ENCODE data around the gene EDAR. TPM values are rescaled to one million over a fixed set of nuclear protein-coding genes. Genes with fewer than 3 reads are reported as not detected.

The EDAR gene
- polyA plus RNA-seq, 3 donors from 2014 or later, result not detected

DNA sequence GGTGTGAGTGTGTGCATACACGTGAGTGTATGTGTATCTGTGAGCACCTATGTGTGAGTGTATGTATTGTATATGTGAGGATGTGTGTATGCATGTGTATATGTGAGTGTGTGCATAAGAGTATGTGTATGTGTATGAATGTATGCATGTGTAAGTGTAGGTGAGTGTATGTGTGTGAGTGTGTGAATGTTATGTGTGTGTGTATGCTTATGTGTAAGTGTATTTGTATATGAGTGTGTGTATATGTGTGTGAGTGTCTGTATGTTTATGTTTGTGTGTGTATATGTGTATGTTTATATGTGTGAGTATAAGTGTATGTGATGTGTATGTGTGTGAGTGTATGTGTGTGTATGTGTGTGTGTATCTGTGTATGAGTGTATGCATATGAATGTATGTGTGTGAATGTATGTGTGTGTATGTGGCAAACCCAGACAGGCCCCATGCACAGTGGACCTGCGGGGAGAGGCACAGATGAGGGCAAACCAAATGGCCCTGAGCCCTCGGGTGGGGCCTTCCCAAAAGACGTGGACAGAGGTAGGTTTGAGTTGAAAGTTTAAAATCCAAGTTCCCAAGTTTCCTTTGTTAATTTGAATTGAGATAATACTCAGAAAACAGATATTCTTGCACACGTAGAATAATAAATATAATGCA is 51.5 kb downstream of the EDAR start:
- Mint-ChIP-seq H3K9me3 (no peaks in the 10 kb centered on the region), H3K4me1 (no peaks in the 10 kb centered on the region), H3K27me3 (ENCODE audit: low read depth in 3 of 3) (peaks cover 2 to 3% (median 3%) of the 10 kb centered on the region in 3 donors), H3K4me3 (no peak overlapping the region), H3K36me3 (no peaks in the 10 kb centered on the region), H3K27ac (no peak overlapping the region)
- DNase-seq, result no peak

DNA sequence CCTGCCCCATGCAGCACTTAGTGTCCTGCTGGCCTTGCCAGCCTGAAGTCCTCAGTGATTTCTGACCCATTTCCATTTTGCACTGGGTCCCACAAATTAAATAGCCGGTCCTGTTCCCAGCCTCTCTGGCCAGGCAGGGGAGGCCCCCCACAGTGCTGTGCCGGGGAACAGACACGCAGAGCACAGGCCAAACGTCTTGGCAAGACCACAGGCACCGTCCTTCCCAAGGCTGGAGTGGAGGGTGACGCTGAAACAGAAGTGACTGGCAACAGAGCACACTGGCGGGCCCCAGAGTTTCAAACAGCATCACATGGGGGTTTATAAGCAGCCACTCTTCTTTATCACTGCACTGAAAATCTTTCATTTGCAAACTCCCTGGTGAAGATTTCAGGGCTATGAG is 52.2 kb downstream of the EDAR start:
- H3K4me1 Mint-ChIP-seq, result no peaks in the 10 kb centered on the region

DNA sequence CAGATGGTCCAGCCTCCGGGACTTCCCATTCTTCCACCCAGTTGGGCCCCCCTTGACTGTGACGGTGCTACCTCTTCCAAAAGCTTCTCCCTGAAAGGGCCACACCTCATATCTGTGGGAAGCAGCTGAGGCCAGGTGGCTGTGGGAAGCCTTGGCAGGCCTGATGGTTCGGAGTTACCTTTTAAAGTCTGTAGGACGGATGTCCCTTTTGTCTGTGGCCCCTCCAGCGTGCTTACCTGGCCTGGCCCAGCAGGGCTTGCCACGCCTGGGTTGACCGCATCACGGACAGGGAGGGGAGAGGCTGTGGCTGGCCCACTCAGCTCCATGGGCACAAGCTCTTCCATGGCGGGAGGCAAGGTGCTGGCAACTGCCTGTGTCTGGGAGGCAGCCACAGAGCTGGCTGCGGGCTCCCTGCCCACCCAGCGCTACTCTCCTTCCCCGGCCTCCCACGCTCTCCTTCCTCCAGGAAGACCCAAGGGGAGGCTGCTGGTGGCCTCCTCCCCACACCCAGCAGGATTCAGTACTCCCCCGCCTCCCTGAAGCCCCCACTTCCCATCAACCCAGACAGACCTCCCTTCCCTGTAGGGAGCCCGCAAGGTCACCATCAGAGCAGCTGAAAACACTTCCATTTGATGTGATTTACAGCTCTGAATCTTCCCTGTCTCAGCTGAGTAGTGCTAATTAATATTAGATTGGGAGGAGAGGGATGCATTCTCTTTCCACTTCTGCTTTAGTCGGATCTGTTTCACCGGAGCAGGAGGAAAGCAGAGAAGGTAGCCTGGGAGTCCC is 52.8 kb downstream of the EDAR start:
- Mint-ChIP-seq H3K27ac (no peak overlapping the region), H3K9me3 (no peaks in the 10 kb centered on the region), H3K4me3 (no peak overlapping the region), H3K27me3 (ENCODE audit: low read depth in 3 of 3) (peaks cover 2 to 6% (median 3%) of the 10 kb centered on the region in 3 donors), H3K36me3 (no peaks in the 10 kb centered on the region), H3K4me1 (no peaks in the 10 kb centered on the region)
- no peak for DNase-seq

More for the DNA sequence above, 52.2 kb downstream of the EDAR start:
- Mint-ChIP-seq H3K27me3 (ENCODE audit: low read depth in 3 of 3) (peaks cover 2 to 6% (median 3%) of the 10 kb centered on the region in 3 donors), H3K4me3 (no peak overlapping the region), H3K9me3 (no peaks in the 10 kb centered on the region), H3K36me3 (no peaks in the 10 kb centered on the region), H3K27ac (no peak overlapping the region)
- DNase-seq, result no peak

DNA sequence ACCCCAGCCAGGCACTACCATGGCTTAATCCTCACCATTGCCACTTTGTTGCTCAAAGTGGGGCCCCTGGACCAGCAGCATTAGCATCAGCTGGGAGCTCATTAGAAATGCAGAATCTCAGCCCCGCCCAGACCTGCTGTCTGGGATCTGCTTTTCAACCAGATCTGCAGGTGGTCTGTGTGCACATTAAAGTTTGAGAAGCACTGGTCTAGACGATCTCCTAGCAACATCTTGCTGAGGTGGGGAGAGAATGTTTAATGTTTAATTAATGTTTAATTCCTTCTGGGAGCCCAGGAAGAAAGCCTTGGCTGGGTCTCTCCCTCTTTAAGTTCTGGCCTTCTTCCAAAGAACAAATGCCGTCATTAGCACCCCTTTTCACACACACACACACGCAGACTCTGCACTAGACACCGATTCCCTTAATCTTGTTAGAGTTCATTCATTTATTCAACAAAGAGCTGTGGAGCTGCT is 53.7 kb downstream of the EDAR start:
- Mint-ChIP-seq H3K9me3 (no peaks in the 10 kb centered on the region), H3K4me3 (no peak overlapping the region), H3K36me3 (no peaks in the 10 kb centered on the region), H3K4me1 (no peaks in the 10 kb centered on the region), H3K27ac (no peak overlapping the region), H3K27me3 (ENCODE audit: low read depth in 3 of 3) (peaks cover 2 to 6% (median 3%) of the 10 kb centered on the region in 3 donors)
- DNase-seq, result no peak

DNA sequence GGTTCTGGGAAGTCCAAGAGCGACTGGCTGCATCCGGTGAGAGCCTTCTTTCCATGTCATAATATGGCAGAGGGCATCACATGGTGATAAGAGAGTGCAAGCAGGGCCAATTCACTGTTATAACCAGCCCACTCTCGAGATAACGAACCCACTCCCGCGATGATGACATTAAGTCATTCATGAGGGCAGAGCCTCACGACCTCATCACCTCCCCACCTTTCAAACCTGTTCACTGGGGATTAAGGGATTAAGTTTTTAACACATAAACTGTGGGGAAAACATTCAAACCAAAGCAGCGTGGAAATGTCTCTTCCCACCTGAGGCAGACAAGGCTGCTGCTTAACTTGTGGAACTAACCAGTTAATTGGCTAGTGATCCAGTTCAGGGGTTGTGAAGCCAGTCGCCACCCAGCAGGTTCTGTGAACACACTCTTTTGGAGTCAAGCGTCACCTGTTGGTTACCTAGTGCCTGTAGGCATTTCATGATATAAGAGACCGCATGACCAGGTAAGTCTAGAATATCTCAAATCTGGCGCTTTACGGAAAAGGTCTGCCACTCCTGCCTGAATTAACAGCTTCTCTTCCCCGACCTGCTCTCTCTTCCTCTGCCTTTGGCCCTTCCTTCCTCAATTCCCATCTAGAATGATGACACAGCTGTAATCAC is 54.3 kb downstream of the EDAR start:
- H3K36me3 Mint-ChIP-seq, result no peaks in the 10 kb centered on the region
- H3K4me1 Mint-ChIP-seq, result no peaks in the 10 kb centered on the region
- no peak overlapping the region for H3K27ac Mint-ChIP-seq
- H3K4me3 Mint-ChIP-seq, result no peak overlapping the region
- peaks cover 2 to 6% (median 3%) of the 10 kb centered on the region in 3 donors for H3K27me3 Mint-ChIP-seq (ENCODE audit: low read depth in 3 of 3)
- no peak for DNase-seq
- H3K9me3 Mint-ChIP-seq, result no peaks in the 10 kb centered on the region

DNA sequence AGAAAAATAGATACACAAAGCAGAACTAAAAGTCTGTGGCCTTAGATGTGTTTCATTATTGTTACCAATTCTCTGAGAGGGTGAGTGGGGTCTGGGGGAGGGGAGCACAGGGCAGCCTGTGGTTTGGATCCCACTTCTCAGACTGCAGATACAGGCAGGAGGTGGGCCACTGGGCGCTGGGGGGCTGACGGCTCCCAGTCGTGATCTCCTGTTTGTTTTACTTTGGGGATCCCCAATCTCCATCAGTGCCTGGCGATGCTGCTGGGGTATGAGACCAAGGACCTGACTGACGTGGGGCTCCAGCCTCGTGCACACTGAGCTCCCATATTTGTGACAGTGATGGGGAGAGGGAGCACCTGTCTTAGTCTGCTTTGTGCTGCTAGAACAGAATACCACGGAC is 54.9 kb downstream of the EDAR start:
- Mint-ChIP-seq H3K36me3 (no peaks in the 10 kb centered on the region), H3K27me3 (ENCODE audit: low read depth in 3 of 3) (peaks cover 0 to 4% (median 3%) of the 10 kb centered on the region in 3 donors), H3K27ac (no peak overlapping the region), H3K4me3 (no peak overlapping the region), H3K4me1 (no peaks in the 10 kb centered on the region), H3K9me3 (no peaks in the 10 kb centered on the region)
- DNase-seq, result no peak

DNA sequence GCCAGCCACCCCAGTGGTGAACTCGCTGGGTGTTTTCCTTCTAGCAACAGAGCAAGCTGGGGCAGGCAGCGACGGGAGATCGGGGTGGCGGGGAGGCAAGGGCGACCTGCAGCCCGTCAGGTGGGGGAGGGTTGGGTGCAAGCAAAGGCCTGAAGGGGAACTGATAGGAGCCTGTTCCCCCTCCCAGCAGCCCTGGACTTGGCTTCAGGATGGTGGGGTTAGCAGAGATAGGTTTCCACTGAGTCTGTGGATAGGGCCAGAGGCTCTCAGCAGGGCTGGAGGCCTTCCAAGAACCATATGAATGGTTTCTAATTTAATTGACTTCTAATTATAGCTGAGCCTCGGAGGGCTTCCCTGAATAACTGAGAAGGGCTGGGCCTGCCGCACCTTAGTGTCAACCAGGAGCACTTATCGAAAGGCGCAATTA is 55.3 kb downstream of the EDAR start:
- no peaks in the 10 kb centered on the region for H3K4me1 Mint-ChIP-seq
- peaks cover 0 to 4% (median 3%) of the 10 kb centered on the region in 3 donors for H3K27me3 Mint-ChIP-seq (ENCODE audit: low read depth in 3 of 3)
- no peaks in the 10 kb centered on the region for H3K36me3 Mint-ChIP-seq
- H3K27ac Mint-ChIP-seq, result no peak overlapping the region
- no peak for DNase-seq
- H3K9me3 Mint-ChIP-seq, result no peaks in the 10 kb centered on the region
- no peak overlapping the region for H3K4me3 Mint-ChIP-seq

DNA sequence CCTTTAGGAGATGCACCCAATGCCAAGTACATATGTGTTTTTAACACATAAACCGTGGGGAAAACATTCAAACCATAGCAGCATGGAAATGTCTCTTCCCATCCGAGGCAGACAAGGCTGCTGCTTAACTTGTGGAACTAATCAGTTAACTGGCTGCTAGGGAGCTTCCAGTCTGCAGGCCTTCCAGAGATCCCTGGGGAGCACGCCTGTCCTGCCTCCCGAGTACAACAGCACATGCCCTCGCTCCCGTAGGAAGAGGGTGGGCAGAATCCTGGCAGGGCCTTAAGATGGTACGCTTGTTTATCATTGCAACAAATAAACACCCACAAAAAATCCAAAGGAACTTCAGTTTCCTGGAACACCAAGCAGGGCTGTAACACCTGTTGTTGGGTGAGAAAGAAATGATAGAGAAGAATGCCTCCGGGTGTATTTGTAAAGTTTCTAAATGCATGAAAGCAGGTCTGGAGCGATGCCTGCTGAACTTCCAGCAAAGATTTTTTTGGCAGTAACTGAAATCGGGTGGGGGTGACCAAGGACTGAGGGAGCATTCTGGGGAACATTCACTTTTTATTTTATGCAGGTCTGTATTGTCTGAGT is 56.2 kb downstream of the EDAR start:
- H3K27me3 Mint-ChIP-seq (ENCODE audit: low read depth in 3 of 3), result peaks cover 0 to 4% (median 3%) of the 10 kb centered on the region in 3 donors
- no peak overlapping the region for H3K27ac Mint-ChIP-seq
- H3K9me3 Mint-ChIP-seq, result no peaks in the 10 kb centered on the region
- no peak overlapping the region for H3K4me3 Mint-ChIP-seq
- H3K4me1 Mint-ChIP-seq, result no peaks in the 10 kb centered on the region
- DNase-seq, result no peak
- H3K36me3 Mint-ChIP-seq, result no peaks in the 10 kb centered on the region

DNA sequence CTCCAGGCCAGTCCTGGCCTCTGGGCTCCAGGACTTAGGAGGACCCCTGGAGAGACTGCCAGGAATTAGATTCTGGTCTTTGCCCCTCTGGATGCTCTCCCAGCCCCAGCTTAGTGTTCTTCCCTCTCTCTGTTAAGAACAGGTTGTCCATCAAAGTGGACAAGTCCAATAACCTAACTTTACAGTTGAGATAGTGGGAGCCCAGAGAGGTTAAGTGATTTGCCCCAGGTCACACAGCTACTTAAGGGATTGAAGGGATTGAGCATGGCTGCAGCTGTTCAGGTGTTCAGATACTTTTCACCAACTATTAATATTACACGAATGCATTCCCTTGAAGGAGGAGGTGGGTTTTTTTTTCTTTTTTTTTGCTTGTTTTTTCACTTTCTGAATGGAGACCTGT is 57.6 kb downstream of the EDAR start:
- peaks cover 0 to 6% (median 4%) of the 10 kb centered on the region in 3 donors for H3K27me3 Mint-ChIP-seq (ENCODE audit: low read depth in 3 of 3)
- no peak overlapping the region for H3K4me3 Mint-ChIP-seq
- H3K36me3 Mint-ChIP-seq, result no peaks in the 10 kb centered on the region
- DNase-seq, result no peak
- H3K4me1 Mint-ChIP-seq, result no peaks in the 10 kb centered on the region
- H3K9me3 Mint-ChIP-seq, result no peaks in the 10 kb centered on the region
- no peak overlapping the region for H3K27ac Mint-ChIP-seq

DNA sequence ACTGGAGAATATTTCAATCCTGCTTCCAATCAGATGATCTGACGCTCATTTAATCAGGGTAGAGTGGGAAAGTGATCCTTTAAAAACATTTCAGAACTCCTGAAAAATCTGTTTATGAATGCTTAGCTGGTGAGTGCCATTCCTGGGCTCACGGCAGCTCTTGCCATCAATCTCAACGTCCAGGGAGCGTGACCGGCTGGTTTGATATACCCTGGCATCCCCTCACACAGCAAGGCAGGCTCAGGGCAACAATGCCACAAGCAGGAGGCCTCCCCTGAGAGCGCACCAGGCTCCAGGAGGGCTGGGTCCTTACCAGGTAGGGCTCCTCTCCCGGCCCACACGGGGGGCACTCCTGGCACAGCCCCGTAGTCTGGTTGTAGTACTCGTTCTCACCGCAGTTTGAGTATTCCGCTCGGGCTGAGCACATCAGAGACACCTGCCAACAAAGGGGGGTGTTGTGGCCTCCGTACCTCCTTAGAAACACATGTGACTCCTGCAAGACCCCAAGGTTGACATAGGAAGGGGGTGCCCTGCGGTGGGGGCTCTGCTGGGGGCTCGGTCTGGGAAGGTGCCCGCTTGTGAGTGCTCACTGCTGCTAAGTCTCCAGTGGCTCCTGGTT is 59.1 kb downstream of the EDAR start:
- H3K9me3 Mint-ChIP-seq, result no peaks in the 10 kb centered on the region
- H3K4me3 Mint-ChIP-seq, result no peak overlapping the region
- no peak overlapping the region for H3K27ac Mint-ChIP-seq

DNA sequence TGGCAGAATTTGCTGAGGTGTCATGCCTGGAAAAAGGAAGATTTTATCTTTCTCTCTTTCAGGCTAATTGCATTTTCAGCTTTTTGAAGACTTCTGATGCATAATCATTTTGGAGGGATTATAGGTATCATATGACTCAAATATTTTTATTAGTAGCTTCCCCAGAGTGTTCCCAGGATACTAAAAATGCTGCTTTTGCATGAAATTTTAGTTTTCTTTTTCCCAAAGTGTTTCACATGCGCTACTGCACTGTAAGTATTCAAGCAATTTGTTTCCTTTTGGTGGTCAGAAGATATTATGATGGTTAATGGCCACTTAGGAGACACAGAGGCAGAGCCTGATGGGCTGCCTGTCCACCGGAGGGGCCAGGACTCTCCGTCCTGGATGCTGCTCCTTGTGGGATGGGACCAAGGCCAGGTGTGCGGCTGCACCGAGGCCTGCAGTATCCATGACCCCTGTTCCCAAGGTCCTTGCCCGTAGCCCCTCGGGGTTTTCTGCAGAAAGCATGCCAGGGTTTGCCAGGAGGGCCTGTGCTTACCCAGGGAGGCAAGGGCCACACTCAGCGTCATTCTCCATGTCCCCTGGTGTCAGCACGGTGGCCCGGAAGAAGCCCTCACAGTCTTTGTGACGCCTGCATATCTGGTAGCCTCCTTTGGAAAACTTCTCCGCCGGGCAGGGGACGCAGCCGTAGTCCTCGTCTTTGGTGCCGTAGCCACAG is 60.2 kb downstream of the EDAR start:
- H3K27ac Mint-ChIP-seq, result no peak overlapping the region

More for the DNA sequence above, 59.1 kb downstream of the EDAR start:
- H3K27me3 Mint-ChIP-seq (ENCODE audit: low read depth in 3 of 3), result peaks cover 0 to 6% (median 4%) of the 10 kb centered on the region in 3 donors
- DNase-seq, result no peak
- H3K4me1 Mint-ChIP-seq, result no peaks in the 10 kb centered on the region
- no peaks in the 10 kb centered on the region for H3K36me3 Mint-ChIP-seq

DNA sequence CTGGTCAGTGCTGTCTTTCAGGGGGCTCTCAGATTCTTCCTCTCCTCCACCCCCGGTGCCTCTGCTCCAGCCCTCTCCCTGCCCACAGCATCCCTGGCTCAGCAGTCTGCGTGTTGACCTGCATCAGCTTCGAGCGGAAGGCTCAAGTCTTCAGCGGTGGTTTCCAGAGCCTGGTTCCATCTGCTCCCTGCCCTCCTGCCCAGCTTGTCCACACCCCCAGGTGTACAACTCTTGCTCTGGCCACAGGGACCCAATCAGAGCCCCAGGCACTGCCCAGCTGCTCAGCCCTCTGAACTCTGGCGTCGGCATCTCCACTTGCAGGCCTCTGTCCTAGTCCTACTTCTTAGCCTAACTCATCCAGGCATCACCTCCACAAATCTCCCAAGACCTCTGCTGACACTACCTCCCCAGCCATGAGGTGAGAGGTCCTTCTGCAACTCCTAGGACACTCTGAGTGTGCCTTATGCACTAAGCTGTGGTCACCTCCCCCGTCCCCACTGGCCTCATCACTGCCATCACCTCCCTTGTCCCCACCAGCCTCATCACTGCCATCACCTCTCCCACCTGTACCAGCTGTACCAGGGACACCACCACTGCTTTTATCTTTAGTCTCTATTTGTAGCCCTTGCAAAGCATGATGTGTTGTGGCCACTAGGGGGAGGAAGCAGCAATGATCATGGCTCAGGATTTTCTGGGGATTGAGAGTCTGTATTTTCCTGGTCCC is 60.9 kb downstream of the EDAR start:
- H3K9me3 Mint-ChIP-seq, result no peaks in the 10 kb centered on the region
- H3K4me1 Mint-ChIP-seq, result no peaks in the 10 kb centered on the region
- no peaks in the 10 kb centered on the region for H3K36me3 Mint-ChIP-seq
- H3K27ac Mint-ChIP-seq, result no peak overlapping the region
- DNase-seq, result peak; percentile 8 to 15 (median 13)
- no peak overlapping the region for H3K4me3 Mint-ChIP-seq
- peaks cover 0 to 4% (median 4%) of the 10 kb centered on the region in 3 donors for H3K27me3 Mint-ChIP-seq (ENCODE audit: low read depth in 3 of 3)

More for the DNA sequence above, 60.2 kb downstream of the EDAR start:
- no peak for DNase-seq
- Mint-ChIP-seq H3K9me3 (no peaks in the 10 kb centered on the region), H3K4me1 (no peaks in the 10 kb centered on the region), H3K27me3 (ENCODE audit: low read depth in 3 of 3) (peaks cover 0 to 6% (median 4%) of the 10 kb centered on the region in 3 donors), H3K36me3 (no peaks in the 10 kb centered on the region), H3K4me3 (no peak overlapping the region)

Measured in immature natural killer cell (primary cell).